ENCODE data around the gene ARHGEF37.
"Not testable (repeated sequence)": the region's sequence is repeated elsewhere in the genome, so short reads cannot be mapped to it uniquely, and the experiment has no call there.

Gene ARHGEF37

GRCh38 chr5:149644629-149645028 is 63.3 kb downstream of the ARHGEF37 start:
- FAIRE-seq (no peak), DNase-seq (ENCODE audit: insufficient read length, low spot score) (no peak)

GRCh38 chr5:149645236-149645635 is 63.9 kb downstream of the ARHGEF37 start:
- FAIRE-seq (peak; percentile 9), DNase-seq (ENCODE audit: insufficient read length, low spot score) (no peak)

- no peak for DNase-seq (ENCODE audit: insufficient read length, low spot score)
- FAIRE-seq, result no peak
Measured at GRCh38 chr5:149645725-149646124, 64.4 kb downstream of the ARHGEF37 start.

- FAIRE-seq, result no peak
- no peak for DNase-seq (ENCODE audit: insufficient read length, low spot score)
Measured at GRCh38 chr5:149646564-149646963, 65.3 kb downstream of the ARHGEF37 start.

- no peak for FAIRE-seq
- DNase-seq (ENCODE audit: insufficient read length, low spot score), result no peak
Measured at GRCh38 chr5:149647334-149647733, 66.0 kb downstream of the ARHGEF37 start.

GRCh38 chr5:149648464-149649393 is 67.4 kb downstream of the ARHGEF37 start:
- not testable (repeated sequence) for FAIRE-seq; DNase-seq (ENCODE audit: insufficient read length, low spot score)

- not testable (repeated sequence) for FAIRE-seq; DNase-seq (ENCODE audit: insufficient read length, low spot score)
Measured at GRCh38 chr5:149649730-149650129, 68.4 kb downstream of the ARHGEF37 start.

GRCh38 chr5:149651686-149652085 is 70.4 kb downstream of the ARHGEF37 start:
- no peak for FAIRE-seq
- DNase-seq (ENCODE audit: insufficient read length, low spot score), result no peak

GRCh38 chr5:149652697-149653096 is 71.4 kb downstream of the ARHGEF37 start:
- FAIRE-seq, result no peak
- DNase-seq (ENCODE audit: insufficient read length, low spot score), result no peak

GRCh38 chr5:149654231-149654630 is 72.9 kb downstream of the ARHGEF37 start:
- FAIRE-seq (no peak), DNase-seq (ENCODE audit: insufficient read length, low spot score) (no peak)

GRCh38 chr5:149654883-149655505 is 73.7 kb downstream of the ARHGEF37 start:
- DNase-seq (ENCODE audit: insufficient read length, low spot score) (no peak), FAIRE-seq (peak; percentile 100)

GRCh38 chr5:149656576-149657182 is 75.4 kb downstream of the ARHGEF37 start:
- DNase-seq (ENCODE audit: insufficient read length, low spot score) (no peak), FAIRE-seq (no peak)

- FAIRE-seq, result no peak
- DNase-seq (ENCODE audit: insufficient read length, low spot score), result no peak
Measured at GRCh38 chr5:149657324-149657723, 76.0 kb downstream of the ARHGEF37 start.

- no peak for FAIRE-seq
- no peak for DNase-seq (ENCODE audit: insufficient read length, low spot score)
Measured at GRCh38 chr5:149658299-149658698, 77.0 kb downstream of the ARHGEF37 start.

GRCh38 chr5:149664083-149664482 is 82.8 kb downstream of the ARHGEF37 start:
- DNase-seq (ENCODE audit: insufficient read length, low spot score), result no peak
- FAIRE-seq, result no peak

- DNase-seq (ENCODE audit: insufficient read length, low spot score), result no peak
- FAIRE-seq, result no peak
Measured at GRCh38 chr5:149664666-149665415, 83.5 kb downstream of the ARHGEF37 start.

- DNase-seq (ENCODE audit: insufficient read length, low spot score) (no peak), FAIRE-seq (no peak)
Measured at GRCh38 chr5:149665416-149666175, 84.3 kb downstream of the ARHGEF37 start.

GRCh38 chr5:149666212-149666852 is 85.0 kb downstream of the ARHGEF37 start:
- FAIRE-seq (no peak), DNase-seq (ENCODE audit: insufficient read length, low spot score) (no peak)

- no peak for DNase-seq (ENCODE audit: insufficient read length, low spot score)
- FAIRE-seq, result no peak
Measured at GRCh38 chr5:149667084-149667828, 86.0 kb downstream of the ARHGEF37 start.

Measured in HTR-8/SVneo (cell line).